Body of pancreas (tissue), 4 donors: ENCODE data around the gene C11orf71.

Source experiments
- POLR2A ChIP-seq, 3 donors: fragments of 450-650 bp; IDR thresholded peaks; one replicate each; pipeline ENCODE4 v1.6.1; 2016; ENCODE audit warnings: antibody characterized with exemption in 3 of 3, mild to moderate bottlenecking in 2 of 3
- TF ChIP-seq, protein P1 (sequence below), 7 experiments: fragments of 450-650 bp in 4 of 7; fragments of 200-600 bp in 3 of 7; sonication (generic) in 3 of 7; IDR thresholded peaks; one replicate each; pipeline ENCODE4 v1.5.1; 2016 to 2019; ENCODE audit warnings: antibody characterized with exemption in 7 of 7

DNA sequence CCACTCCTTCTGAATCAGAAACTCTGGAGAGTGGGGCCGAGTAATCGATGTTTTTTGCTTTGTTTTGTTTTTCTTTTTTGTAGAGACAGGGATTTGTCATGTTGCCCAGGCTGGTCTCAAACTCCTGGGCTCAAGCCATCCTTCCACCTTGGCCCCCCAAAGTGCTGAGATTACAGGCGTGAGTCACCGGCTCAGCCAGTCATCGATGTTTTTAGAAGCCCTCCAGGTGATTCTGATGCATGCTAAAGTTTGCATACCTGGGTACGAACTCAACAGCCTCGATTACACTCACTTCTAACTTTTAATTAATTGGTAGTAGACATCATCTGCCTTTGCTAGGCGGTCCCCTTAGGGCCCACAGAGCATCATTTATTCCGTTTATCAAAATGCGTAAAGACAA, 50.3 kb downstream of the C11orf71 start:
- TF ChIP-seq, protein P1, sequence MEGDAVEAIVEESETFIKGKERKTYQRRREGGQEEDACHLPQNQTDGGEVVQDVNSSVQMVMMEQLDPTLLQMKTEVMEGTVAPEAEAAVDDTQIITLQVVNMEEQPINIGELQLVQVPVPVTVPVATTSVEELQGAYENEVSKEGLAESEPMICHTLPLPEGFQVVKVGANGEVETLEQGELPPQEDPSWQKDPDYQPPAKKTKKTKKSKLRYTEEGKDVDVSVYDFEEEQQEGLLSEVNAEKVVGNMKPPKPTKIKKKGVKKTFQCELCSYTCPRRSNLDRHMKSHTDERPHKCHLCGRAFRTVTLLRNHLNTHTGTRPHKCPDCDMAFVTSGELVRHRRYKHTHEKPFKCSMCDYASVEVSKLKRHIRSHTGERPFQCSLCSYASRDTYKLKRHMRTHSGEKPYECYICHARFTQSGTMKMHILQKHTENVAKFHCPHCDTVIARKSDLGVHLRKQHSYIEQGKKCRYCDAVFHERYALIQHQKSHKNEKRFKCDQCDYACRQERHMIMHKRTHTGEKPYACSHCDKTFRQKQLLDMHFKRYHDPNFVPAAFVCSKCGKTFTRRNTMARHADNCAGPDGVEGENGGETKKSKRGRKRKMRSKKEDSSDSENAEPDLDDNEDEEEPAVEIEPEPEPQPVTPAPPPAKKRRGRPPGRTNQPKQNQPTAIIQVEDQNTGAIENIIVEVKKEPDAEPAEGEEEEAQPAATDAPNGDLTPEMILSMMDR (IDR thresholded peaks at IDR 0.05): no peak
- no peak for TF ChIP-seq POLR2A (IDR thresholded peaks at IDR 0.05)
